SK-N-MC (cell line): ENCODE measurements around the gene BICDL2.

Source experiments
- EZH2 ChIP-seq: fragments of 200-600 bp; sonication (generic); IDR thresholded peaks from one replicate; pipeline ENCODE4 v1.6.1; 2017; ENCODE audit warnings: antibody characterized with exemption
- POLR2AphosphoS5 ChIP-seq: IDR thresholded peaks from 2 replicates; pipeline ENCODE4 v1.6.1; 2012; ENCODE audit warnings: mild to moderate bottlenecking, low read depth, low read length, borderline replicate concordance

DNA sequence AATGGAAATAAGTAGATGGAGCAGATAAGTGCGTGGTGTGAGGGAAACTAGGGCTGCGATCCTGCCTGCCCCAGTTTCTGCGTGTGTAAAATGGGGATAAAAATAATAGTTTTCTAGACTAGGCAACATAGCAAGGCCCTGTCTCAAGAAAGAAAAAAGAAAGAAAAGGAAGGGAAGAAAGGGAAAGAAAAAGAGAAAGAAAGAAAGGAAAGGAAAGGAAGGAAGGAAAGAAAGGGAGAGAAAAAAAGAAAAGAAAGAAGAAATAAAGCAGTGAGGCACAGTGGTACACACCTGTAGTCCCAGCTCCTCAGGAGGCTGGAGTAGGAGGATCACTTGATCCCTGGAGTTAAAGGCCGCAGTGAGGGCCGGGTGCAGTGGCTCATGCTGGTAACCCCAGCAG is 54.3 kb downstream of the BICDL2 start:
- TF ChIP-seq EZH2, result no peak
- no peak for TF ChIP-seq POLR2AphosphoS5
